GM10248 (cell line): ENCODE data around the gene F7.

Source experiments
- CTCF ChIA-PET: fragments of 300-600 bp; sonication (Branson Sonifier 250); formaldehyde crosslinking; extraction: SDS; loops from one replicate; lab custom pipeline; 2021; ENCODE audit warnings: antibody characterized with exemption; lab: Yijun Ruan, JAX
- POLR2A ChIA-PET: fragments of 350-650 bp; sonication (Branson Sonifier 250); formaldehyde crosslinking; extraction: SDS; loops from one replicate; lab custom pipeline; 2020; ENCODE audit warnings: antibody characterized with exemption; lab: Yijun Ruan, JAX
- DNase-seq: peaks from one replicate; pipeline ENCODE4 v3.0.0; 2012; ENCODE audit errors: extremely low spot score
- TF ChIP-seq, protein P1 (sequence below): IDR thresholded peaks from 2 replicates; pipeline ENCODE4 v1.5.1; 2012; ENCODE audit warnings: mild to moderate bottlenecking, low read depth; ENCODE audit errors: extremely low read depth, missing control alignments, control extremely low read depth

Gene F7

DNA sequence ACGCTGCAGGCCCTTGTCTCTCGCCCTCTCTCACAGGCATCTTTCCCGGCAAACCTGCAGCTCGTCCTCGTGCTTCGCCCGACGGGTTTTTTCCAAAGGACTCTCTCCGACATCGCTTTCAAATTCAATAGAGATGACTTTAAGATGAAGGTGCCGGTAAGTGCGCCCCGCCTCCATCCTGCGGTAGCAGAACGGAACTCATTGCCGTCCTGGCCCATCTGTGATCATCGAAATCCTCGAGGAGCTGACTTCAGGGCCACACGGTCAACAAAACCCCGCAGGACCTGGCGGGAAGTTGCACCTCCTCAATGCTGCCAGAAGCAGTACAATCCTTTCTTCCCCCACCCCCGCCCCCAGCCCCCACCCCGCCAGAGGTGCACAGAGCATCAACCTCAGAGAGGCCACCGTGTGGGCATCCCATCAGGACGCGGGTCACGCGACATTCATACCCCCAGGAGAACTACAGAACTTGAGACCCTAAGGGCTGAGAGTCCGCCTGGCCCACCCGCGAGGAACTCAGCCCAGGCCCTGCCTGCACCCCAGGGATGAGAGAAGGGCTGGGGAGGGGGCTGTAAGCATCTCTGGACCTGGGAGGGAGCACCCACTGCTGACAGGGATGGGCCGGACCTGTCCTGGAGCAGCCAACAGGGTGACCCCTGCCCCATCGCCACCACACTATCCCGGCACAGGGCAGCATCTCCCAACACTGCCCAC is 44.9 kb upstream of the F7 start:
- CTCF ChIA-PET, result no interaction called here
- TF ChIP-seq, protein P1, sequence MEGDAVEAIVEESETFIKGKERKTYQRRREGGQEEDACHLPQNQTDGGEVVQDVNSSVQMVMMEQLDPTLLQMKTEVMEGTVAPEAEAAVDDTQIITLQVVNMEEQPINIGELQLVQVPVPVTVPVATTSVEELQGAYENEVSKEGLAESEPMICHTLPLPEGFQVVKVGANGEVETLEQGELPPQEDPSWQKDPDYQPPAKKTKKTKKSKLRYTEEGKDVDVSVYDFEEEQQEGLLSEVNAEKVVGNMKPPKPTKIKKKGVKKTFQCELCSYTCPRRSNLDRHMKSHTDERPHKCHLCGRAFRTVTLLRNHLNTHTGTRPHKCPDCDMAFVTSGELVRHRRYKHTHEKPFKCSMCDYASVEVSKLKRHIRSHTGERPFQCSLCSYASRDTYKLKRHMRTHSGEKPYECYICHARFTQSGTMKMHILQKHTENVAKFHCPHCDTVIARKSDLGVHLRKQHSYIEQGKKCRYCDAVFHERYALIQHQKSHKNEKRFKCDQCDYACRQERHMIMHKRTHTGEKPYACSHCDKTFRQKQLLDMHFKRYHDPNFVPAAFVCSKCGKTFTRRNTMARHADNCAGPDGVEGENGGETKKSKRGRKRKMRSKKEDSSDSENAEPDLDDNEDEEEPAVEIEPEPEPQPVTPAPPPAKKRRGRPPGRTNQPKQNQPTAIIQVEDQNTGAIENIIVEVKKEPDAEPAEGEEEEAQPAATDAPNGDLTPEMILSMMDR, result no peak
- POLR2A ChIA-PET, result no interaction called here
- no peak for DNase-seq

DNA sequence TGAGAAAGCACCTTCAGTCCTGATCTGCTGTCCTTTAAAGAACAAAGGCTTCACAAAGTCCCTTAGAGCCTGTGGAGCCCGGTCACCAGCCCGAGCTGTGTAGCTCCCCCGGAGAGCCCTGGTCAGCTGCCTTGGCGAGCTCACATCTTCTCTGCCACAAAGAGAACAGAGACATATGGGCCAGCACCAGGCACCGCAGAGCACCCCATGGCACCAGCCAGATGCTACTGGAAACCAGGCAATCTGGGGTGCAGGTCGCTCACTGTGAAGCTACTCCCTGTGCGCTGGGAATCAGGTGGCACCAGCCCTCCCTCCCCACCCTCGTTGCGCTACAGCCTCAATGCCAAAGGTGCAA is 44.3 kb upstream of the F7 start:
- ChIA-PET POLR2A (no interaction called here), CTCF (no interaction called here)
- no peak for DNase-seq
- TF ChIP-seq, protein P1, result no peak

DNA sequence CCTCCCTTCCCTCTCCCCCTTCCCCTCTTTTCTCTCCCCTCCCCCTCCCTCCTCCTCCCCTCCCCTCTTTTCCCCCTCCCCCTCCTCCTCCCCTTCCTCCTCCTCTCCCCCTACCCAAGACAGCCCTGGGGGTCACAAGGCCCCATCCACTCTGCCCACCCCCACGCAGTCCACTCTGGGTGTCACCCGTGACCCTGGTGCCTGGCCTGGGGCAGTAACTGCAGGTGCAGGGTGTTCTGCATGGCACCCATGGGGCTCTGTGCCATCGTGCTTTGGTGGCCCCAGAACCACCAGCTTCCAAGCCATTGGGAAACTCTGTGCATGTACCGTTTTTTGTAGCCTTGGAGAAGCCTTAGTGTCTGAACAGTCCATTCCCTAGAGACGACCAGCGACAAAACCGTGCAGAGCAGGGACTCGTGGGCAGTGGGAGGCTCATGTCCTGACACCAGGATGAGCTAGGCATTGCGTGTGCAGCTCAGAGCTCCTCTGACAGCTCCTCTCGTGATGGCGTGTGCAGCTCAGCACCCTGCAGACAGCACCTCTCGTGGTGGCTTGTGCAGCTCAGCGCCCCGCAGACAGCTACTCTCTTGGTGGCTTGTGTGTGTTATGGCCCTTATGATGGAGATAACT is 43.7 kb upstream of the F7 start:
- no peak for DNase-seq
- POLR2A ChIA-PET, result no interaction called here
- TF ChIP-seq, protein P1, result no peak
- CTCF ChIA-PET, result no interaction called here

DNA sequence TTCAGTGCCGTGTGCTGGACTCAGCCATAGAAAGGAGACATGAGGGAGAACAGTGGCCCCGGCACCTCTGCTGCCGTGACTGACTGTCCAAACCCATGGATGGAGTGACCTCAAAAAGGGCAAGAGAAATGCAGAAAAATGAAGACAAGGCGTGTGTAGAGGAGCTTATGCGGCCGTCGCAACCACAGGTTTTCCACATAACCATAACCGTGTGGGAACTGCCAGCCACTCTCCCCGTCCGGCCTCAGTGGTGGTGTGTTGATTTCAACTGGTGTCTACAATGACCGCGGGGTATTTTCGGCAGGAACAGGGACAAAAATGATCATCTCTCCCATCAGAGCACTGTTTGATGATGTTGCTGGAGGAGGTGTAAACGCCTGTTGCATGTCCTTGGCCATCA is 42.9 kb upstream of the F7 start:
- POLR2A ChIA-PET, result no interaction called here
- no peak for DNase-seq
- CTCF ChIA-PET, result no interaction called here
- TF ChIP-seq, protein P1, result no peak

DNA sequence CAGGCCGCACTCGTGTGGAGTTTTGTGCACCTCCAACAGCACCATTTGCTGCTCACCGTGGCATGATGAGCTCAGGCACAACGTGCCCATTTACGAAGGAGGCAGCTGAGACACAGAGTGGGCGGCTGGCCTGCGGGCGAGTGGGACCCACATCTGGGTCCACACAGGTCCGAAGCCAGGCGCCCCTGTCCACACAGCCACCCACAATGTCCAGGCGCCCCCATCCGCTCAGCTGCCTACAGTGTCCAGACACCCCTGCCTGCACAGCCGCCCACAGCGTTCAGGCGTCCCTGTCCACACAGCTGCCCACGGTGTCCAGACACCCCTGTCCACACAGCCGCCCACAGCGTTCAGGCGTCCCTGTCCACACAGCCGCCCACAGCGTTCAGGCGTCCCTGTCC is 42.5 kb upstream of the F7 start:
- TF ChIP-seq, protein P1, result no peak
- POLR2A ChIA-PET, result no interaction called here
- CTCF ChIA-PET, result no interaction called here
- DNase-seq, result no peak

DNA sequence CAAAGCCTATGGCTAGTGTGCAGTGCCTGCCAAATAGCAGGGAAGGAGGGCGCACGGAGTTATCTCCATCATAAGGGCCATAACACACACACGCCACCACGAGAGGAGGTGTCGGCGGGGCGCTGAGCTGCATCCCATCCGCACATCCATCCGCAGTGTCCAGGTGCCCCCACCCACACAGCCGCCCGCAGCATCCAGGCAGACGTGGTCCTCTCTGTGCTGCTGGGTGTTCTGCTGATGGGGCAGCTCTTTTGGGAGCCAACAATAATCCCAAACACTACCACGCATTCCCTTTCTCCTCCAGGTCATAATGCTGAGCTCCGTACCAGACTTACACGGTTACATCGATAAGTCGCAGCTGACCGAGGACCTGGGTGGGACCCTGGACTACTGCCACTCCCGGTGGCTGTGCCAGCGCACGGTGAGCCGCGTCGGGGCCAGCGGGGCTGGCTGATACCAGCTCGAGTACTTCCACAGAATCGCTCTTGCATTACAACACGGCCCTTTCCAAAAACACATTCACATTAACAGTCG is 41.5 kb upstream of the F7 start:
- TF ChIP-seq, protein P1, result no peak
- ChIA-PET CTCF (no interaction called here), POLR2A (no interaction called here)
- no peak for DNase-seq
